22Rv1 (cell line): Measurements from ENCODE around the gene RMC1.

Source experiments
- CTCF ChIP-seq: fragments of 450-650 bp; IDR thresholded peaks from 2 replicates; pipeline ENCODE4 v1.5.1; 2017; ENCODE audit warnings: mild to moderate bottlenecking
- ZFX ChIP-seq: fragments of 450-650 bp; IDR thresholded peaks from 2 replicates; pipeline ENCODE4 v1.6.1; 2017; ENCODE audit warnings: antibody characterized with exemption, borderline replicate concordance

GRCh38 chr18:23578067-23578701, 74.9 kb downstream of the RMC1 start:
- no peak for TF ChIP-seq CTCF
- no peak for TF ChIP-seq ZFX
